T-helper 2 cell (primary cell): ENCODE measurements around the gene SLIT1.

Experiments
- DNase-seq, 5 experiments: peaks; one replicate each; pipeline versions ENCODE4 v3.0.0 to v3.0.0-alpha.2; 2012 to 2022

The SLIT1 gene

GRCh38 chr10:97017474-97017903 is 168.3 kb downstream of the SLIT1 start:
- DNase-seq, result no peak

- DNase-seq, result peak in 1 of 5 experiments; percentile 70
Measured at GRCh38 chr10:97016728-97017473, 168.9 kb downstream of the SLIT1 start.

- no peak for DNase-seq
Measured at GRCh38 chr10:97015240-97015639, 170.5 kb downstream of the SLIT1 start.

GRCh38 chr10:97013983-97014382 is 171.8 kb downstream of the SLIT1 start:
- DNase-seq, result no peak

- no peak for DNase-seq
Measured at GRCh38 chr10:97013568-97013967, 172.2 kb downstream of the SLIT1 start.

GRCh38 chr10:97012470-97012869 is 173.3 kb downstream of the SLIT1 start:
- DNase-seq, result no peak

GRCh38 chr10:97011397-97011796 is 174.4 kb downstream of the SLIT1 start:
- DNase-seq, result no peak

- DNase-seq, result no peak
Measured at GRCh38 chr10:97010695-97011206, 175.0 kb downstream of the SLIT1 start.

- no peak for DNase-seq
Measured at GRCh38 chr10:97007417-97007816, 178.3 kb downstream of the SLIT1 start.

- no peak for DNase-seq
Measured at GRCh38 chr10:97006364-97006763, 179.4 kb downstream of the SLIT1 start.

- DNase-seq, result no peak
Measured at GRCh38 chr10:97005349-97005748, 180.4 kb downstream of the SLIT1 start.

GRCh38 chr10:97004591-97004990 is 181.2 kb downstream of the SLIT1 start:
- DNase-seq, result no peak

GRCh38 chr10:97003804-97004201 is 182.0 kb downstream of the SLIT1 start:
- DNase-seq, result no peak

- no peak for DNase-seq
Measured at GRCh38 chr10:97003151-97003803, 182.5 kb downstream of the SLIT1 start.

GRCh38 chr10:97002670-97003069 is 183.1 kb downstream of the SLIT1 start:
- DNase-seq, result no peak

- no peak for DNase-seq
Measured at GRCh38 chr10:97001183-97001991, 184.4 kb downstream of the SLIT1 start.

GRCh38 chr10:97000487-97001182 is 185.1 kb downstream of the SLIT1 start:
- DNase-seq, result no peak

- no peak for DNase-seq
Measured at GRCh38 chr10:96999987-97000386, 185.8 kb downstream of the SLIT1 start.

GRCh38 chr10:96999337-96999736 is 186.4 kb downstream of the SLIT1 start:
- DNase-seq, result no peak

GRCh38 chr10:96998329-96998888 is 187.3 kb downstream of the SLIT1 start:
- no peak for DNase-seq

GRCh38 chr10:96996275-96996965 is 189.3 kb downstream of the SLIT1 start:
- DNase-seq, result no peak

- DNase-seq, result no peak
Measured at GRCh38 chr10:96995851-96996250, 189.9 kb downstream of the SLIT1 start.
